Prostate gland (tissue), 2 donors: ENCODE data around the gene SERPINA5. TPM values are rescaled to one million over a fixed set of nuclear protein-coding genes. Genes with fewer than 3 reads are reported as not detected.

Source experiments
- DNase-seq: peaks from one replicate; pipeline ENCODE4 v3.0.0-alpha.2; 2019; ENCODE audit warnings: low spot score
- H3K27ac ChIP-seq, 2 donors: fragments of 200-600 bp; sonication (generic); 2 replicates each; pipeline ENCODE4 v1.5.1; 2017 to 2019
- H3K27me3 ChIP-seq: fragments of 200-600 bp; sonication (generic); replicated peaks from 2 replicates; pipeline ENCODE4 v1.5.1; 2019; ENCODE audit not compliant: insufficient read depth
- H3K36me3 ChIP-seq, 2 donors: fragments of 200-600 bp; sonication (generic); 1 replicate in 1 of 2; 2 replicates in 1 of 2; pipeline versions ENCODE4 v1.5.1 to v1.8.1; 2017 to 2019
- H3K4me1 ChIP-seq: fragments of 200-600 bp; sonication (generic); replicated peaks from 2 replicates; pipeline ENCODE4 v1.5.1; 2019
- H3K4me3 ChIP-seq, 2 donors: fragments of 200-600 bp; sonication (generic); 2 replicates each; pipeline ENCODE4 v1.5.1; 2017 to 2019
- H3K9me3 ChIP-seq: fragments of 200-600 bp; sonication (generic); 2 replicates; pipeline ENCODE4 v1.5.1; 2017
- POLR2A ChIP-seq: fragments of 450-650 bp; IDR thresholded peaks from one replicate; pipeline ENCODE4 v1.6.1; 2016; ENCODE audit warnings: antibody characterized with exemption, mild to moderate bottlenecking
- POLR2AphosphoS5 ChIP-seq: sonication (generic); formaldehyde crosslinking; IDR thresholded peaks from one replicate; pipeline ENCODE4 v1.6.1; 2017; ENCODE audit warnings: antibody characterized with exemption
- WGBS: methylation state at CpG from one replicate; pipeline ENCODE4 v1.1.5; 2018; 5-methylcytosine and 5-hydroxymethylcytosine counted together
- intact Hi-C: fragments of 100-400 bp; cut with DNase I; formaldehyde crosslinking; loops from one replicate; pipeline ENCODE4 v1.14.2; 2022
- total RNA-seq, 2 donors: library from RNA; depleted of rRNA; stranded (reverse); fragments of >200 nt; gene quantifications; one replicate each; pipeline ENCODE4 v1.1.0, GENCODE V29; 2016
- TF ChIP-seq, protein P1 (sequence below), 4 experiments: fragments of 200-600 bp in 2 of 4; fragments of 450-650 bp in 2 of 4; sonication (generic) in 2 of 4; IDR thresholded peaks; 1 replicate in 3 of 4; 2 replicates in 1 of 4; pipeline ENCODE4 v1.5.1; 2016 to 2019; ENCODE audit warnings: antibody characterized with exemption in 4 of 4, mild to moderate bottlenecking in 2 of 4, moderate library complexity in 2 of 4

SERPINA5 gene
- total RNA-seq, 2 donors from 2014 or later: 2.6 to 936 TPM

DNA sequence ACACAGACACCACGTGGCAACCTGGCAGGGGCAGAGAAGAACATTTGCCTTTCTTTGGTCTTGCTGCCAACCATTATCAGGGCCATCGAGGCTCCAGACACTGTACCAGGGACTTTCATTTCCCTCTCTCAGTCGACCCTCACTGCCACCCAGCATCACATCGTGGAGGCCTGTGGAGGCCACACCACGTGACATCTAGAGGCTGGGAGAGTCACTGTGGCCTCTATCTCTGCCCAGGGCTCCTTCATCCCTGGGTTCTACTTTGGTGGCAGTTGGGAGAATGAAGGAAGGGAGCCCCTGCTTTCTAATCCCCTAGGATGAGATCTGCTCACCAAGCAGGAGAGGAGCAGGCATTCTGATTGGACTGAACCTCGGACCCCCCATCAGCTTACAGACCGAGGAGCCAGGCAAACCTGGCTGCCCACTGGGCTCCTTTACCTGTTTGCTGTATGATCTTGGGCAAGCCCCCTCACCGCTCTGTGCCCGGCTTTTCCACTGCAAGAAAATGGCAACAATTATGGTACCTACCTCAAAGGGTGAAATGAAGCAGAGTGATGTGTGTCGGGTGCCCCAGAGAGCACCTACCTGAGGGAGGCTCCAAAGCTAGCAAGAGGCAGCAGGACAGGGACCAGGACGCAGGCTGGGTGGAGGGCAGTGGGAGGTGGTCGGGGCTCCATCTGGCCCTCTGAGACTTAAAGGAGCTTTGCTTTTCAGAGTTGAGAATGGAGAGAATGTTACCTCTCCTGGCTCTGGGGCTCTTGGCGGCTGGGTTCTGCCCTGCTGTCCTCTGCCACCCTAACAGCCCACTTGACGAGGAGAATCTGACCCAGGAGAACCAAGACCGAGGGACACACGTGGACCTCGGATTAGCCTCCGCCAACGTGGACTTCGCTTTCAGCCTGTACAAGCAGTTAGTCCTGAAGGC is 32.8 kb downstream of the SERPINA5 start:
- no peak for DNase-seq
- TF ChIP-seq POLR2AphosphoS5 (no peak), POLR2A (no peak)
- TF ChIP-seq, protein P1, sequence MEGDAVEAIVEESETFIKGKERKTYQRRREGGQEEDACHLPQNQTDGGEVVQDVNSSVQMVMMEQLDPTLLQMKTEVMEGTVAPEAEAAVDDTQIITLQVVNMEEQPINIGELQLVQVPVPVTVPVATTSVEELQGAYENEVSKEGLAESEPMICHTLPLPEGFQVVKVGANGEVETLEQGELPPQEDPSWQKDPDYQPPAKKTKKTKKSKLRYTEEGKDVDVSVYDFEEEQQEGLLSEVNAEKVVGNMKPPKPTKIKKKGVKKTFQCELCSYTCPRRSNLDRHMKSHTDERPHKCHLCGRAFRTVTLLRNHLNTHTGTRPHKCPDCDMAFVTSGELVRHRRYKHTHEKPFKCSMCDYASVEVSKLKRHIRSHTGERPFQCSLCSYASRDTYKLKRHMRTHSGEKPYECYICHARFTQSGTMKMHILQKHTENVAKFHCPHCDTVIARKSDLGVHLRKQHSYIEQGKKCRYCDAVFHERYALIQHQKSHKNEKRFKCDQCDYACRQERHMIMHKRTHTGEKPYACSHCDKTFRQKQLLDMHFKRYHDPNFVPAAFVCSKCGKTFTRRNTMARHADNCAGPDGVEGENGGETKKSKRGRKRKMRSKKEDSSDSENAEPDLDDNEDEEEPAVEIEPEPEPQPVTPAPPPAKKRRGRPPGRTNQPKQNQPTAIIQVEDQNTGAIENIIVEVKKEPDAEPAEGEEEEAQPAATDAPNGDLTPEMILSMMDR (IDR thresholded peaks at IDR 0.05): no peak
- intact Hi-C loops: no loop called here
- no peak overlapping the region for H3K27ac ChIP-seq
- no peaks in the 10 kb centered on the region for H3K4me1 ChIP-seq
- H3K36me3 ChIP-seq: no peaks in the 10 kb centered on the region
- H3K27me3 ChIP-seq: no peaks in the 10 kb centered on the region
- H3K9me3 ChIP-seq: no peaks in the 10 kb centered on the region
- no peak overlapping the region for H3K4me3 ChIP-seq
- 89% methylated on average over 20 of the region's 20 CpGs for WGBS

DNA sequence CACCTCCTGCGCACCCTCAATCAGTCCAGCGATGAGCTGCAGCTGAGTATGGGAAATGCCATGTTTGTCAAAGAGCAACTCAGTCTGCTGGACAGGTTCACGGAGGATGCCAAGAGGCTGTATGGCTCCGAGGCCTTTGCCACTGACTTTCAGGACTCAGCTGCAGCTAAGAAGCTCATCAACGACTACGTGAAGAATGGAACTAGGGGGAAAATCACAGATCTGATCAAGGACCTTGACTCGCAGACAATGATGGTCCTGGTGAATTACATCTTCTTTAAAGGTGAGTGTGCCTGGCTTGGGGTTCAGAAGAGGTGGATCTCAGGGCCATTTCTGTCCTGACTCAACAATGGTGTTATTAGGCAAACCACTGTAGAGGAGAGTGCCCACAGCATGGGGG is 33.6 kb downstream of the SERPINA5 start:
- H3K27me3 ChIP-seq: no peaks in the 10 kb centered on the region
- no peak overlapping the region for H3K27ac ChIP-seq
- TF ChIP-seq POLR2AphosphoS5 (no peak), POLR2A (no peak)
- TF ChIP-seq, protein P1 (IDR thresholded peaks at IDR 0.05): no peak
- no peaks in the 10 kb centered on the region for H3K36me3 ChIP-seq
- no peaks in the 10 kb centered on the region for H3K4me1 ChIP-seq
- DNase-seq: no peak
- no peak overlapping the region for H3K4me3 ChIP-seq
- intact Hi-C loops: no loop called here
- no peaks in the 10 kb centered on the region for H3K9me3 ChIP-seq
- WGBS: 96% methylated on average over 7 of the region's 7 CpGs

DNA sequence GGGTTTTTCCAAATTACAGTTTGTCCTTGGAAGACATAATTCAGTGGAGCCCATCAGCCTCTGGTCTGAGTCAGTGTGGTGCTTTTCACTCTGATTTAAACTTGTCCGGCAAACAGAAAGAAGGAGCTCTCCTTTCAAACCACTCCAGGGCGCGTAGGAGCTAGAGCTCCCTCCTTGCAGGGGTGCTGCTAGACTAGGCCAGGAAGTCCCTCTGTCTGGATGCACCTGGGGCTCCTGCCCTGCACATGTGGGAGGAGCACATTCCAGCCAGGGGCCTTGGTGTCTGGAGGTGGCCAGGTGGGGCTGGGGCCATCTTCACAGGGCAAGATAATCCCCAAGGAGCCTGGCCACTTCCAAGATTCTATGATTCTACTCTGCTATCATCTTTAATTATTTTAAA is 34.0 kb downstream of the SERPINA5 start:
- H3K4me3 ChIP-seq: no peak overlapping the region
- H3K9me3 ChIP-seq: no peaks in the 10 kb centered on the region
- H3K27ac ChIP-seq: no peak overlapping the region
- no peak for DNase-seq
- no peaks in the 10 kb centered on the region for H3K4me1 ChIP-seq
- 96% methylated on average over 3 of the region's 3 CpGs for WGBS
- no peak for TF ChIP-seq POLR2AphosphoS5
- TF ChIP-seq POLR2A: no peak
- H3K36me3 ChIP-seq: no peaks in the 10 kb centered on the region
- no peaks in the 10 kb centered on the region for H3K27me3 ChIP-seq
- intact Hi-C loops: no loop called here

DNA sequence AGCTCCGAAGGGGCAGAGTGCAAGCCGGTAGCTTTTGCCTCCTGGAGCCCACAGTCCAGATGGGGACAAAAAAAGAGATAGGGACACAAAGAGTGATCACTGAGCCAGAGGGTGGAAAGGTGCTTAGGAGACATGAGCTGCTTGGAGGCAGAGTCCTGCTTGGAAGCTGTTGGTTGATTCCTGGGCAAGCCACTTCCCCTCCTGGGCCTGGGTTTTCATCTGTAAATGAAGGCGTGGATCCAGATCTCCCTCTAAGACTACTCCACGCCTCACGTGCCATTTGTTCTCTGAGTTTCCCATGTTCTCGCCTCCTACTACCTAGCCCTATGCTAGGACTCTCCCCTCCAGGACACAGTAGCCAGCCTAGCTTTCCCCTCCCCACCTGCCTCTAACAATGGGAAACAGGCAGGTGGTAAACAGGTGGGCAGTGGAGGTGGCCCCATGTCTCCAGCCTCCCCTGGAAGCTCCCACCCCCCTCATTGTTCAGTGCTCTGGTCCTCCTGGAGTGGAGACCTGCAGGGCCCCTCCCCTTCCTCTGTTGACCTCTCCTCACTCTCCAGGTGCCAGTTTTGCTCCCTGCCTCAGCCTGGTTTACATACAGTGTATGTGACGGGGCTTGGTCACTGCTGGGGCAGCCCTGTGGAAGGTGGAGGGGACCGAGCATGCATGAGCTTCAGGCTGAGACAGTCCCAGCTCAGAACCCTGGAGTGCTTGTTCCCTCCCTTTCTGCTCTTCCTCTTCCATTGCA is 34.8 kb downstream of the SERPINA5 start:
- no peak for TF ChIP-seq POLR2A
- TF ChIP-seq, protein P1 (IDR thresholded peaks at IDR 0.05): no peak
- no peak for TF ChIP-seq POLR2AphosphoS5
- WGBS: 91% methylated on average over 8 of the region's 8 CpGs
- Histone ChIP-seq H3K4me1 (no peaks in the 10 kb centered on the region), H3K27ac (no peak overlapping the region), H3K36me3 (no peaks in the 10 kb centered on the region), H3K4me3 (no peak overlapping the region), H3K9me3 (no peaks in the 10 kb centered on the region), H3K27me3 (no peaks in the 10 kb centered on the region)
- DNase-seq: no peak
- intact Hi-C loops: no loop called here

DNA sequence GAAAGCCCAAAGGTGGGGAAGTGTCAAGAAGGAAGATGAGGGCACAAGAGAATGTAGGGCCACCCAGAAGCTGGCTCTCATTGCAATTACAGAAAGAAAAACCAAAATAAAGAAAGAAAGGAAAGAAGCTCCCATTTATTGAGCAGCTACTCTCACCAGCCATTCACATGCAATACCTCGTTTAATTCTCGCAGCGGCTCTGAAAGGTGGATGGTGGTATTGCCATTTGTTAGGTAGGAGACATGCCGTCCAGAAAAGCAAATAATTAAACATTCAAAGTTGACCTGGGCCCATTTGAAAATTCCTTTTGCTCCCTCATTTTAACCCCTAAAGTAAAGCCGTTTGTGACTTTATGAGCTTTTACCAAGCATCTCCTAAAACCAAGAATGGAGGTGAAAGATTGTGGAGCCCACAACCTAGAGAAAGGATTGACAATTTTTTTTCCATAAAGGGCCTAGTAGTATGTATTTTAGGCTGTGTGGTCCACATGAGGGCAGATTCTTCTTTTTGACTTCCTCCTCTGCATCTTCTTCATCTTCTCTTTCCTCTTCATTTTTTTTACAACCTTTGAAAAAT is 36.2 kb downstream of the SERPINA5 start:
- no peaks in the 10 kb centered on the region for H3K36me3 ChIP-seq
- H3K4me1 ChIP-seq: no peaks in the 10 kb centered on the region
- H3K9me3 ChIP-seq: no peaks in the 10 kb centered on the region
- no peak overlapping the region for H3K27ac ChIP-seq
- TF ChIP-seq, protein P1 (IDR thresholded peaks at IDR 0.05): no peak
- TF ChIP-seq POLR2AphosphoS5 (no peak), POLR2A (no peak)
- WGBS: 82% methylated on average over 5 of the region's 5 CpGs
- intact Hi-C loops: no loop called here
- H3K27me3 ChIP-seq: no peaks in the 10 kb centered on the region
- DNase-seq: no peak
- H3K4me3 ChIP-seq: no peak overlapping the region
